ENCODE measurements around the gene UST. TPM values are rescaled to one million over a fixed set of nuclear protein-coding genes. Genes with fewer than 3 reads are reported as not detected.

UST gene
- total RNA-seq, 1 experiment from 2014 or later = 32.1 TPM

DNA sequence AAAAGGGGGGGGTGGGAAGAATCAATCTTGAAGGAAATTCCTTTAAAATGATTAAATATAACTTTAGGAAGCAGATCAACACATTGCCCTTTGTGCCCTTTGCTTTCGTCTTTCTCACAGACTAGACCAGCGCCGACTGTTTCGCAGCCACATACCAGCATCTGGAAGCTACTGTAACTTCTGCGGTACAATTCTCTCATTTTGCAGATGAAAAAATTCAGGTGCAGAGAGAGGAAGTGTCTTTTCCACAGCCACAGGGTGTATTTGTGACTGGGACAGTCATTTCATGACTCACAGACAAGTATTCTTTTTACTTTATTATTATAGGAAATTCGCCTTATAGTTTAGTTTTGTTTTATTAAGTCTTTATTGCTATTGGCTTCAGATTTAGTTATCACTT lies 84.2 kb downstream of the UST start (continued):
- TF ChIP-seq, protein P1, sequence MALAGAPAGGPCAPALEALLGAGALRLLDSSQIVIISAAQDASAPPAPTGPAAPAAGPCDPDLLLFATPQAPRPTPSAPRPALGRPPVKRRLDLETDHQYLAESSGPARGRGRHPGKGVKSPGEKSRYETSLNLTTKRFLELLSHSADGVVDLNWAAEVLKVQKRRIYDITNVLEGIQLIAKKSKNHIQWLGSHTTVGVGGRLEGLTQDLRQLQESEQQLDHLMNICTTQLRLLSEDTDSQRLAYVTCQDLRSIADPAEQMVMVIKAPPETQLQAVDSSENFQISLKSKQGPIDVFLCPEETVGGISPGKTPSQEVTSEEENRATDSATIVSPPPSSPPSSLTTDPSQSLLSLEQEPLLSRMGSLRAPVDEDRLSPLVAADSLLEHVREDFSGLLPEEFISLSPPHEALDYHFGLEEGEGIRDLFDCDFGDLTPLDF (CRISPR knock-in tag; IDR thresholded peaks at IDR 0.05) = no peak
- TF ChIP-seq ZNF138 (CRISPR knock-in tag; conservative IDR thresholded peaks at IDR 0.05) (no peak), ESRRA (CRISPR knock-in tag; IDR thresholded peaks at IDR 0.05; ENCODE audit: borderline replicate concordance) (no peak), GABPB1 (CRISPR knock-in tag; IDR thresholded peaks at IDR 0.05) (no peak), FOXP1 (CRISPR knock-in tag; IDR thresholded peaks at IDR 0.05; ENCODE audit: borderline replicate concordance) (no peak), RELA (CRISPR knock-in tag; IDR thresholded peaks at IDR 0.05; ENCODE audit: borderline replicate concordance) (no peak), TEAD4 (CRISPR knock-in tag; IDR thresholded peaks at IDR 0.05) (no peak), NFYB (CRISPR knock-in tag; conservative IDR thresholded peaks at IDR 0.05; ENCODE audit: low read depth) (no peak), NFE2L1 (CRISPR knock-in tag; IDR thresholded peaks at IDR 0.05) (no peak)
- TF ChIP-seq, protein P2, sequence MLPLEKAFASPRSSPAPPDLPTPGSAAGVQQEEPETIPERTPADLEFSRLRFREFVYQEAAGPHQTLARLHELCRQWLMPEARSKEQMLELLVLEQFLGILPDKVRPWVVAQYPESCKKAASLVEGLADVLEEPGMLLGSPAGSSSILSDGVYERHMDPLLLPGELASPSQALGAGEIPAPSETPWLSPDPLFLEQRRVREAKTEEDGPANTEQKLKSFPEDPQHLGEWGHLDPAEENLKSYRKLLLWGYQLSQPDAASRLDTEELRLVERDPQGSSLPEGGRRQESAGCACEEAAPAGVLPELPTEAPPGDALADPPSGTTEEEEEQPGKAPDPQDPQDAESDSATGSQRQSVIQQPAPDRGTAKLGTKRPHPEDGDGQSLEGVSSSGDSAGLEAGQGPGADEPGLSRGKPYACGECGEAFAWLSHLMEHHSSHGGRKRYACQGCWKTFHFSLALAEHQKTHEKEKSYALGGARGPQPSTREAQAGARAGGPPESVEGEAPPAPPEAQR (CRISPR knock-in tag; IDR thresholded peaks at IDR 0.05) = no peak
- TF ChIP-seq, protein P3, sequence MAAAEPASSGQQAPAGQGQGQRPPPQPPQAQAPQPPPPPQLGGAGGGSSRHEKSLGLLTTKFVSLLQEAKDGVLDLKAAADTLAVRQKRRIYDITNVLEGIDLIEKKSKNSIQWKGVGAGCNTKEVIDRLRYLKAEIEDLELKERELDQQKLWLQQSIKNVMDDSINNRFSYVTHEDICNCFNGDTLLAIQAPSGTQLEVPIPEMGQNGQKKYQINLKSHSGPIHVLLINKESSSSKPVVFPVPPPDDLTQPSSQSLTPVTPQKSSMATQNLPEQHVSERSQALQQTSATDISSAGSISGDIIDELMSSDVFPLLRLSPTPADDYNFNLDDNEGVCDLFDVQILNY (CRISPR knock-in tag; IDR thresholded peaks at IDR 0.05) = no peak

DNA sequence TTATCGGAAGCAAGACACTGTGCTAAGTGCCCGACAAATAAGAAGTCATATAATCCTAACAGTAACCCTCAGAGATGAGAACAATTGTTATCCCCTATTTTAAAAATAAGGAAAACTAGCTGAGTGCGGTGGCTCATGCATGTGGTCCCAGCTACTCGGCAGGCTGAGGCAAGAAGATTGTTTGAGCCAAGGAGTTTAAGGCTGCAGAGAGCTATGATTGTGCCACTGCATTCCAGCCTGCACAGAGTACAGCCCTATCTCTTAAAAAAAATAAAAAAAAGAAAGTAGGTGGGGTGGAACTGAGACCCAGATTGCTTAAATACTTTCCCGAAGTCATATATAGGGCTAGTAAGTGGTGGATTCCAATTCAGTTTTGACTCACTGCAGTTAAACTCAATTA lies 84.7 kb downstream of the UST start:
- H3K9me3 Mint-ChIP-seq = no peaks in the 10 kb centered on the region
- no peaks in the 10 kb centered on the region for H3K27me3 Mint-ChIP-seq (ENCODE audit: low read depth)
- no peak overlapping the region for H3K27ac Mint-ChIP-seq
- ATAC-seq (no peak), DNase-seq (ENCODE audit: low spot score) (no peak)
- H3K36me3 Mint-ChIP-seq = no peaks in the 10 kb centered on the region
- TF ChIP-seq, protein P4, sequence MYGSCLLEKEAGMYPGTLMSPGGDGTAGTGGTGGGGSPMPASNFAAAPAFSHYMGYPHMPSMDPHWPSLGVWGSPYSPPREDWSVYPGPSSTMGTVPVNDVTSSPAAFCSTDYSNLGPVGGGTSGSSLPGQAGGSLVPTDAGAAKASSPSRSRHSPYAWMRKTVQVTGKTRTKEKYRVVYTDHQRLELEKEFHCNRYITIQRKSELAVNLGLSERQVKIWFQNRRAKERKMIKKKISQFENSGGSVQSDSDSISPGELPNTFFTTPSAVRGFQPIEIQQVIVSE (CRISPR knock-in tag; IDR thresholded peaks at IDR 0.05; ENCODE audit: borderline replicate concordance) = no peak
- ChIA-PET POLR2A (no interaction called here), CTCF (interaction anchor here (0.5 kb wide), 1 partner anchor 11 kb away, joined by 3 read pairs; no protein-coding TSS in a partner anchor)
- peaks cover 67% of the 10 kb centered on the region for H3K4me1 Mint-ChIP-seq
- no peak overlapping the region for H3K4me3 Mint-ChIP-seq

DNA sequence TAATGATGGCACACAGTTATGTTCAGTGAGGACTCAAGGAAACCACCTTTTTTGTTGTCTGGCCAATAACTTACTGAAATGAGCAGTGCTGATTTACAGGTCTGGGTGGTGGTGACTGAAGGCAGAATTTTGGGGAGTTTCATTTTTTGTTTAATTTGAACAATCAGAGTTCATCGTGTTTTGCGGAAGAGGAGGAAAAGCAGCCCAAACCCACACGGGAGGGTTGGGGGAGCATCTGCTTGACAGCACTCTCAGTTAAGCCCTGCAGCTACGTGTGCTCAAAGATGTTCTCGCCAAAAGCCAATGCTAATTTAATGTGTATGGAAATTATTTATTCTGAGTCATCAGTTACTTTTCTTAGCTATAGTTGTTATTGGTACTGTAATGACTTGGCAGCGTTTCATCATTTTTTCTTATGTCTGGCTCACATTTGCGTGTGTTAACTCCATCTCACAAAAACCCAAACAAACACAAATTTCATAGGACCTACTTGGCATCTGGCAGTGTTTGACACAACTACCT lies 89.2 kb downstream of the UST start:
- no peak overlapping the region for H3K4me3 Mint-ChIP-seq
- POLR2A ChIA-PET = no interaction called here
- no peak for ATAC-seq
- no peak overlapping the region for H3K27ac Mint-ChIP-seq
- no peak for DNase-seq (ENCODE audit: low spot score)
- TF ChIP-seq MXD4 (CRISPR knock-in tag; IDR thresholded peaks at IDR 0.05; ENCODE audit: borderline replicate concordance) = no peak
- no peak for TF ChIP-seq JAZF1 (CRISPR knock-in tag; IDR thresholded peaks at IDR 0.05)
- TF ChIP-seq, protein P4 (CRISPR knock-in tag; IDR thresholded peaks at IDR 0.05; ENCODE audit: borderline replicate concordance) = no peak
- TF ChIP-seq NR2C2 (CRISPR knock-in tag; IDR thresholded peaks at IDR 0.05) = no peak
- TF ChIP-seq, protein P1 (CRISPR knock-in tag; IDR thresholded peaks at IDR 0.05) = no peak
- TF ChIP-seq, protein P5, sequence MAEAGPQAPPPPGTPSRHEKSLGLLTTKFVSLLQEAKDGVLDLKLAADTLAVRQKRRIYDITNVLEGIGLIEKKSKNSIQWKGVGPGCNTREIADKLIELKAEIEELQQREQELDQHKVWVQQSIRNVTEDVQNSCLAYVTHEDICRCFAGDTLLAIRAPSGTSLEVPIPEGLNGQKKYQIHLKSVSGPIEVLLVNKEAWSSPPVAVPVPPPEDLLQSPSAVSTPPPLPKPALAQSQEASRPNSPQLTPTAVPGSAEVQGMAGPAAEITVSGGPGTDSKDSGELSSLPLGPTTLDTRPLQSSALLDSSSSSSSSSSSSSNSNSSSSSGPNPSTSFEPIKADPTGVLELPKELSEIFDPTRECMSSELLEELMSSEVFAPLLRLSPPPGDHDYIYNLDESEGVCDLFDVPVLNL (CRISPR knock-in tag; IDR thresholded peaks at IDR 0.05; ENCODE audit: borderline replicate concordance, low read depth) = no peak
- TF ChIP-seq, protein P6, sequence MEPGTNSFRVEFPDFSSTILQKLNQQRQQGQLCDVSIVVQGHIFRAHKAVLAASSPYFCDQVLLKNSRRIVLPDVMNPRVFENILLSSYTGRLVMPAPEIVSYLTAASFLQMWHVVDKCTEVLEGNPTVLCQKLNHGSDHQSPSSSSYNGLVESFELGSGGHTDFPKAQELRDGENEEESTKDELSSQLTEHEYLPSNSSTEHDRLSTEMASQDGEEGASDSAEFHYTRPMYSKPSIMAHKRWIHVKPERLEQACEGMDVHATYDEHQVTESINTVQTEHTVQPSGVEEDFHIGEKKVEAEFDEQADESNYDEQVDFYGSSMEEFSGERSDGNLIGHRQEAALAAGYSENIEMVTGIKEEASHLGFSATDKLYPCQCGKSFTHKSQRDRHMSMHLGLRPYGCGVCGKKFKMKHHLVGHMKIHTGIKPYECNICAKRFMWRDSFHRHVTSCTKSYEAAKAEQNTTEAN (CRISPR knock-in tag; IDR thresholded peaks at IDR 0.05) = no peak
- TF ChIP-seq NR3C1 (CRISPR knock-in tag; conservative IDR thresholded peaks at IDR 0.05; ENCODE audit: low read depth) = no peak
- TF ChIP-seq GTF2I (CRISPR knock-in tag; conservative IDR thresholded peaks at IDR 0.05) = no peak
- no peak for TF ChIP-seq RORB (CRISPR knock-in tag; IDR thresholded peaks at IDR 0.05)
- TF ChIP-seq SMAD4 (CRISPR knock-in tag; IDR thresholded peaks at IDR 0.05) = no peak
- no peak for TF ChIP-seq SP1 (CRISPR knock-in tag; conservative IDR thresholded peaks at IDR 0.05)
- peaks cover 76% of the 10 kb centered on the region for H3K4me1 Mint-ChIP-seq
- CTCF ChIA-PET = no interaction called here
- H3K27me3 Mint-ChIP-seq (ENCODE audit: low read depth) = no peaks in the 10 kb centered on the region
- H3K36me3 Mint-ChIP-seq = no peaks in the 10 kb centered on the region
- no peaks in the 10 kb centered on the region for H3K9me3 Mint-ChIP-seq

Measured in WTC11 (cell line).